Spleen (tissue), 7 donors: ENCODE results near the gene GYPB.
"Not testable (repeated sequence)": the region's sequence is repeated elsewhere in the genome, so short reads cannot be mapped to it uniquely, and the experiment has no call there.

Experiments used
- CTCF ChIP-seq, 11 experiments: fragments of 200-600 bp in 7 of 11; fragments of 450-650 bp in 4 of 11; sonication (generic) in 4 of 11; IDR thresholded peaks in 8 of 11; conservative IDR thresholded peaks in 3 of 11; 1 replicate in 7 of 11; 2 replicates in 4 of 11; pipeline versions ENCODE4 v1.4.0 to v1.8.0; 2016 to 2021; ENCODE audit warnings: antibody characterized with exemption in 11 of 11, inconsistent platforms in 4 of 11, mild to moderate bottlenecking in 1 of 11
- POLR2A ChIP-seq, 3 donors: fragments of 450-650 bp; IDR thresholded peaks; one replicate each; pipeline ENCODE4 v1.5.1; 2017; ENCODE audit warnings: antibody characterized with exemption in 3 of 3, mild to moderate bottlenecking in 1 of 3
- POLR2AphosphoS5 ChIP-seq, 3 donors: sonication (generic); formaldehyde crosslinking; IDR thresholded peaks; one replicate each; pipeline ENCODE4 v1.5.1; 2017; ENCODE audit warnings: antibody characterized with exemption in 3 of 3
- donor health status: DM: no; HTN: no; CAD: no; lungs with moderate emphysema.
- donor health status: DM: no; HTN: no; CAD: no.
- donor health status: DM: no; HTN: no; CAD: no.

GRCh38 chr4:143950185-143950584 is 69.0 kb downstream of the GYPB start:
- not testable (repeated sequence) for TF ChIP-seq POLR2A (IDR thresholded peaks at IDR 0.05); CTCF (IDR thresholded peaks at IDR 0.05 in 8 of 11, conservative IDR thresholded peaks at IDR 0.05 in 3 of 11); POLR2AphosphoS5 (IDR thresholded peaks at IDR 0.05)
